ENCODE data around the gene IKBKG. TPM values are rescaled to one million over a fixed set of nuclear protein-coding genes. Genes with fewer than 3 reads are reported as not detected.

IKBKG gene
- total and polyA plus RNA-seq, 2 of the 13 experiments (the other 11 are each of a cell fraction or from before 2014, with no cell fraction given) = 30.6 to 44.3 TPM

DNA sequence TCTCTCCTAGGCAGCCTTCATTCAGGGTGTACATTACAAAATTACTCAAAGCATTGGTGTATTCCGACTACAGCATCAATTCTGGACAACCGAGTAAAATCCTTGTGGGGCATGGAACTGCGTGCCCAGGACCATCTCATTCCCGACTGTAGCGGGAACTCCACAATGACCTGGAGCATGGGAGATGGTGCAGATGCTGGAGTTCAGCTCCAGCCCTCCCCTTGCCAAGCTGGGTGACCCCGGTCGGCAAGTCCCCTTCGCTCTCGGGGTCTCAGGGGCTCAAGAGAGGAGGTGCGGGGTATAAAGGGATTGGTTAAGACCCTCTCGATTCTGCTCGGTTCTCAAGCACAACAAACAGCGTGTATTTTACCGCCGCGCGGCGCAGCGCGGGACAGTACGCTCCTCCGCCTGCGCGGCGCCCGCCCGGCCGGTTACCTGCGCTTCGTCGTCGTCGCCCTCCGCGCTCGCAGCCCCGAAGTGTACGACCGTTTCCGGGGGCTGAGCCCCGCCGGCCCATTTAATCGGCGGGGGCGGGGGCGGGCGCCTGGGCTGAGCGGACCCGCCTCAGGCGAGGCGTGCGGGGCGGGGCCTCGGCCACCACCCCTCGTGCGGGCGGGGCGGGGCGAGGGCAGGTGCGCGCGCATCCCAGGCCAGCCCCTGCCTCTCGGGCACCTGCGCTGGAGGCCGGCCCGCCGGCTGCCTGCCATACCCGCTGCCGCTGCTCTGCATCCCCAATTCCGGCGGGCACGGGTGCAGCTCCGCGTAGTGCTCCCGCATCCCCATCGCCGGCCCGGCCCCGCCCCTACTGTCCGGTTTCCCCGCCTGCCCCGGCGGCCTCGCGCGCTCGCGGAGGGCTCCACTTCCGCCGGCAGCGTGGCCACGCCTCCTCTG is 821 bp upstream of the IKBKG start, which contains the start of gene G6PD (continued):
- TF ChIP-seq, protein P1, sequence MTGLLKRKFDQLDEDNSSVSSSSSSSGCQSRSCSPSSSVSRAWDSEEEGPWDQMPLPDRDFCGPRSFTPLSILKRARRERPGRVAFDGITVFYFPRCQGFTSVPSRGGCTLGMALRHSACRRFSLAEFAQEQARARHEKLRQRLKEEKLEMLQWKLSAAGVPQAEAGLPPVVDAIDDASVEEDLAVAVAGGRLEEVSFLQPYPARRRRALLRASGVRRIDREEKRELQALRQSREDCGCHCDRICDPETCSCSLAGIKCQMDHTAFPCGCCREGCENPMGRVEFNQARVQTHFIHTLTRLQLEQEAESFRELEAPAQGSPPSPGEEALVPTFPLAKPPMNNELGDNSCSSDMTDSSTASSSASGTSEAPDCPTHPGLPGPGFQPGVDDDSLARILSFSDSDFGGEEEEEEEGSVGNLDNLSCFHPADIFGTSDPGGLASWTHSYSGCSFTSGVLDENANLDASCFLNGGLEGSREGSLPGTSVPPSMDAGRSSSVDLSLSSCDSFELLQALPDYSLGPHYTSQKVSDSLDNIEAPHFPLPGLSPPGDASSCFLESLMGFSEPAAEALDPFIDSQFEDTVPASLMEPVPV (CRISPR knock-in tag; IDR thresholded peaks at IDR 0.05) = 0 out of 2 replicates have a peak, but pooled peaks have one; percentile 32
- TF ChIP-seq ZC3H13 (CRISPR knock-in tag; IDR thresholded peaks at IDR 0.05) (peak; percentile 99), TAF1 (CRISPR knock-in tag; IDR thresholded peaks at IDR 0.05) (peak; percentile 52), ZNF670 (CRISPR knock-in tag; IDR thresholded peaks at IDR 0.05; ENCODE audit: borderline replicate concordance) (no peak), ZNF3 (CRISPR knock-in tag; IDR thresholded peaks at IDR 0.05) (no peak), ZNF564 (CRISPR knock-in tag; IDR thresholded peaks at IDR 0.05) (0 out of 2 replicates have a peak, but pooled peaks have one; percentile 36), RBFOX2 (IDR thresholded peaks at IDR 0.05; ENCODE audit: low read depth, low read length) (peak; percentile 94), BORCS8-MEF2B (CRISPR knock-in tag; IDR thresholded peaks at IDR 0.05) (0 out of 2 replicates have a peak, but pooled peaks have one; percentile 25), ERF (CRISPR knock-in tag; IDR thresholded peaks at IDR 0.05) (peak; percentile 66), CCDC6 (CRISPR knock-in tag; IDR thresholded peaks at IDR 0.05) (peak; percentile 72; the same call in 1 of the 2 replicates), IKZF1 (IDR thresholded peaks at IDR 0.05) (no peak), SP5 (CRISPR knock-in tag; IDR thresholded peaks at IDR 0.05; ENCODE audit: borderline replicate concordance, low read depth) (no peak), POLR2G (IDR thresholded peaks at IDR 0.05; ENCODE audit: low read depth, low read length) (peak; percentile 39), TOPORS (CRISPR knock-in tag; IDR thresholded peaks at IDR 0.05) (no peak)
- TF ChIP-seq, protein P2, sequence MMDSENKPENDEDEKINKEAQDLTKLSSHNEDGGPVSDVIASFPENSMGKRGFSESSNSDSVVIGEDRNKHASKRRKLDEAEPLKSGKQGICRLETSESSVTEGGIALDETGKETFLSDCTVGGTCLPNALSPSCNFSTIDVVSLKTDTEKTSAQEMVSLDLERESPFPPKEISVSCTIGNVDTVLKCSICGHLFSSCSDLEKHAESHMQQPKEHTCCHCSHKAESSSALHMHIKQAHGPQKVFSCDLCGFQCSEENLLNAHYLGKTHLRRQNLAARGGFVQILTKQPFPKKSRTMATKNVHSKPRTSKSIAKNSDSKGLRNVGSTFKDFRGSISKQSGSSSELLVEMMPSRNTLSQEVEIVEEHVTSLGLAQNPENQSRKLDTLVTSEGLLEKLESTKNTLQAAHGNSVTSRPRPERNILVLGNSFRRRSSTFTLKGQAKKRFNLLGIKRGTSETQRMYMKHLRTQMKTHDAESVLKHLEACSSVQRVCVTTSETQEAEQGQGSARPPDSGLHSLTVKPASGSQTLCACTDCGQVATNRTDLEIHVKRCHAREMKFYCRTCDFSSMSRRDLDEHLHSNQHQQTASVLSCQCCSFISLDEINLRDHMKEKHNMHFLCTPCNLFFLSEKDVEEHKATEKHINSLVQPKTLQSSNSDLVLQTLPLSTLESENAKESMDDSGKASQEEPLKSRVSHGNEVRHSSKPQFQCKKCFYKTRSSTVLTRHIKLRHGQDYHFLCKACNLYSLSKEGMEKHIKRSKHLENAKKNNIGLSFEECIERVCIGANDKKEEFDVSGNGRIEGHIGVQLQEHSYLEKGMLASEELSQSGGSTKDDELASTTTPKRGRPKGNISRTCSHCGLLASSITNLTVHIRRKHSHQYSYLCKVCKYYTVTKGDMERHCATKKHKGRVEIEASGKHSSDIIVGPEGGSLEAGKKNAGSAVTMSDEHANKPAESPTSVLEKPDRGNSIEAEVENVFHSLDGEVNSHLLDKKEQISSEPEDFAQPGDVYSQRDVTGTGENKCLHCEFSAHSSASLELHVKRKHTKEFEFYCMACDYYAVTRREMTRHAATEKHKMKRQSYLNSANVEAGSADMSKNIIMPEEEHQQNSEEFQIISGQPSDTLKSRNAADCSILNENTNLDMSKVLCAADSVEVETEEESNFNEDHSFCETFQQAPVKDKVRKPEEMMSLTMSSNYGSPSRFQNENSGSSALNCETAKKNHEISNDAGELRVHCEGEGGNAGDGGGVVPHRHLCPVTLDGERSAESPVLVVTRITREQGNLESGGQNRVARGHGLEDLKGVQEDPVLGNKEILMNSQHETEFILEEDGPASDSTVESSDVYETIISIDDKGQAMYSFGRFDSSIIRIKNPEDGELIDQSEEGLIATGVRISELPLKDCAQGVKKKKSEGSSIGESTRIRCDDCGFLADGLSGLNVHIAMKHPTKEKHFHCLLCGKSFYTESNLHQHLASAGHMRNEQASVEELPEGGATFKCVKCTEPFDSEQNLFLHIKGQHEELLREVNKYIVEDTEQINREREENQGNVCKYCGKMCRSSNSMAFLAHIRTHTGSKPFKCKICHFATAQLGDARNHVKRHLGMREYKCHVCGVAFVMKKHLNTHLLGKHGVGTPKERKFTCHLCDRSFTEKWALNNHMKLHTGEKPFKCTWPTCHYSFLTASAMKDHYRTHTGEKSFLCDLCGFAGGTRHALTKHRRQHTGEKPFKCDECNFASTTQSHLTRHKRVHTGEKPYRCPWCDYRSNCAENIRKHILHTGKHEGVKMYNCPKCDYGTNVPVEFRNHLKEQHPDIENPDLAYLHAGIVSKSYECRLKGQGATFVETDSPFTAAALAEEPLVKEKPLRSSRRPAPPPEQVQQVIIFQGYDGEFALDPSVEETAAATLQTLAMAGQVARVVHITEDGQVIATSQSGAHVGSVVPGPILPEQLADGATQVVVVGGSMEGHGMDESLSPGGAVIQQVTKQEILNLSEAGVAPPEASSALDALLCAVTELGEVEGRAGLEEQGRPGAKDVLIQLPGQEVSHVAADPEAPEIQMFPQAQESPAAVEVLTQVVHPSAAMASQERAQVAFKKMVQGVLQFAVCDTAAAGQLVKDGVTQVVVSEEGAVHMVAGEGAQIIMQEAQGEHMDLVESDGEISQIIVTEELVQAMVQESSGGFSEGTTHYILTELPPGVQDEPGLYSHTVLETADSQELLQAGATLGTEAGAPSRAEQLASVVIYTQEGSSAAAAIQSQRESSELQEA (CRISPR knock-in tag; IDR thresholded peaks at IDR 0.05; ENCODE audit: not compliant biosample characterization) = no peak
- TF ChIP-seq, protein P3, sequence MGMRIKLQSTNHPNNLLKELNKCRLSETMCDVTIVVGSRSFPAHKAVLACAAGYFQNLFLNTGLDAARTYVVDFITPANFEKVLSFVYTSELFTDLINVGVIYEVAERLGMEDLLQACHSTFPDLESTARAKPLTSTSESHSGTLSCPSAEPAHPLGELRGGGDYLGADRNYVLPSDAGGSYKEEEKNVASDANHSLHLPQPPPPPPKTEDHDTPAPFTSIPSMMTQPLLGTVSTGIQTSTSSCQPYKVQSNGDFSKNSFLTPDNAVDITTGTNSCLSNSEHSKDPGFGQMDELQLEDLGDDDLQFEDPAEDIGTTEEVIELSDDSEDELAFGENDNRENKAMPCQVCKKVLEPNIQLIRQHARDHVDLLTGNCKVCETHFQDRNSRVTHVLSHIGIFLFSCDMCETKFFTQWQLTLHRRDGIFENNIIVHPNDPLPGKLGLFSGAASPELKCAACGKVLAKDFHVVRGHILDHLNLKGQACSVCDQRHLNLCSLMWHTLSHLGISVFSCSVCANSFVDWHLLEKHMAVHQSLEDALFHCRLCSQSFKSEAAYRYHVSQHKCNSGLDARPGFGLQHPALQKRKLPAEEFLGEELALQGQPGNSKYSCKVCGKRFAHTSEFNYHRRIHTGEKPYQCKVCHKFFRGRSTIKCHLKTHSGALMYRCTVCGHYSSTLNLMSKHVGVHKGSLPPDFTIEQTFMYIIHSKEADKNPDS (CRISPR knock-in tag; IDR thresholded peaks at IDR 0.05) = no peak
